GM18873 (cell line): Measurements from ENCODE around the gene UCKL1.
"Not testable (repeated sequence)": the region's sequence is repeated elsewhere in the genome, so short reads cannot be mapped to it uniquely, and the experiment has no call there.

Source experiments
- ATAC-seq: cut with Tn5 transposase; IDR thresholded peaks from one replicate; pipeline ENCODE4 v1.9.1; 2021; ENCODE audit warnings: mild to moderate bottlenecking, moderate library complexity, moderate number of reproducible peaks; ENCODE audit not compliant: unreplicated experiment, low FRiP score

UCKL1 gene

GRCh38 chr20:63929071-63929470 lies 27.1 kb downstream of the UCKL1 start:
- no peak for ATAC-seq

DNA sequence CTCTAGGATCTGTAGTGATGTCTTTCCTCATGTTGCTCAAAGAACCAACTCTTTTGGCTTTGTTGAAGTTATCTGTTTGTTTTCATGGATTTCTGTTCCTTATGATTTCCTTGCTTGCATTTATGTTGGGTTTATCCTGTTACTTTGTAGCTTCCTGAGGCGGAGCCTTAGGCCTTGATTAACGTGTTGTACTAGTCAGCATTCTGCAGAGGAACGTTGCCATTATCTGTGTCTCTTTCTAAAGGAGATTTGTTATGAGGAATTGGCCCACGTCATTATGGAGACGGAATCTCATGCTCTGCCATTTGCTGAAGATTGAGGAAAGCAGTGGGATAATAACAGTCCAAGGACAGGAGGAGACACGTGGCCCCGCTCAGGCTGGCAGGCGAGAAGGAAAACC lies 29.9 kb downstream of the UCKL1 start:
- ATAC-seq = no peak

DNA sequence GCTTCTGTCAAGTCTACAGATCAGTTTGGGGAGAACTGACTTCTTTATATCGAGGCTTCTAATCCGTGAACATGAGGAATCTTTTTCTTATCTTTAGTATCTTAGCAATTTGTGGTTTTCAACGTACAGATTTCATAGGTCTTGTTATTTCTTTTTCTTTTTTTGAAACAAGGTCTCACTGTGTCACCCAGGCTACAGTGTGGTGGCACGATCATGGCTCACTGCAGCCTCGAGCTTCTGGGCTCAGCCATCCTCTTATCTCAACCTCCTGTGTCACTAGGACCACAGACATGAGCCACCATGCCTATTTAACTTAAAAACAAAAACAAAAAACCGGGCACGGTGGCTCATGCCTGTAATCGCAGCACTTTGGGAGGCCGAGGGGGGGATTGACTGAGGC lies 32.0 kb downstream of the UCKL1 start:
- no peak for ATAC-seq

GRCh38 chr20:63923651-63924050 lies 32.6 kb downstream of the UCKL1 start:
- ATAC-seq = no peak

DNA sequence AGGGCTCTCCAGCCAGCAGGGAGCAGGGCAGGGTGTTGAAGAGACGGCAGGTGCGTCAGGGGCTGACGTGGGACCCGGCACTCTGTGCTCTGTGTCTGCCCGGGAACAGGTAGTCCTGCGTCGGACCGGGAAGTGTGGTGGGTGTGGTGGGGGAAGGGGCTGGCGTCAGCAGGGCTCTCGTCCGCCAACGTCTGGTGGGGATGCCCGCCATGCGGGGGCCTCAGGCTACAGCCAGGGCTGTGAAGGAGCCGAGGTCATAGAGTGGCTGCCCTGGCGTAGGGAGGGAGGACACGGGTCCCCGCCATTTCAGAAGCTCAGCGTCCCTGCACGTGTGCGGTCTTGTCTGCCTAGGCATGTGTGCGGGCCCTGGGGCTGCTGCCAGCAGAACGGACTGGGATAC lies 36.0 kb downstream of the UCKL1 start:
- no peak for ATAC-seq

GRCh38 chr20:63919130-63919529 lies 37.1 kb downstream of the UCKL1 start:
- no peak for ATAC-seq

GRCh38 chr20:63917811-63918210 lies 38.4 kb downstream of the UCKL1 start:
- no peak for ATAC-seq

DNA sequence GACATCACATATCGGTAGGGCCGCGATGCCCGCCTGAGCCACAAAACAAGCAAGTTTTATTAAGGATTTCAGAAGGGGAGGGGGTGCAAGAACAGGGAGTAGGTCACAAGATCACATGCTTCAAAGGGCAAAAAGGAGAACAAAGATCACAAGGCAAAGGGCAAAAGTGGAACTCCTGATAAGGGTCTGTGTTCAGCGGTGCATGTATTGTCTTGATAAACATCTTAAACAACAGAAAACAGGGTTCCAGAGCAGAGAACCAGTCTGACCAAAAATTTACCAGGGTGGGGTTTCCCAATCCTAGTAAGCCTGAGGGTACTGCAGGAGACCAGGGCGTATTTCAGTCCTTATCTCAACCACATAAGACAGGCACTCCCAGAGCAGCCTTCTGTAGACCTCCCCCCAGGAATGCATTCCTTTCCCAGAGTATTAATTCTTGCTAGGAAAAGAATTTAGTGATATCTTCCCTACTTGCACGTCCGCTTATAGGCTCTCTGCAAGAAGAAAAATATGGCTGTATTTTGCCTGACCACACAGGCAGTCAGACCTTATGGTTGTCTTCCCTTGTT lies 39.8 kb downstream of the UCKL1 start:
- ATAC-seq = not testable (repeated sequence)

DNA sequence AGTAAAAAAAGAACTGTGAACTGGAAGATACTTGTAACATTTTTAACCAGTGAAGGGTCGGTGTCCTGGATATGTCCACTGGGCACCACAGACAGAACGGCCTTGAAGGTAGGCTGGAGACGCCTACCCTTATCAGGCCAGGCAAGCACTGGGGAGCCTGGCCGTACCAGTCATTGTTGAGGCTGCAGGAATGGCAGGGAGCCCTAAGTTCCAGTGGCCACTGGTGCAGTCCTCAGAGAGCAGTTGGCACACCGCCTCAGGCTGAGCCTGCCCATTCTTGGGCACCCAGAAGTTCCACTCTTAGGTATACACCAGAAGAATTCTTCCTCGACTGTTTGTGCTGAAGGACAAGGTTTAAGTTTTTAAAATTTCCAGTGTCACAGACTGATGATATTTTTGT lies 40.7 kb downstream of the UCKL1 start:
- no peak for ATAC-seq

DNA sequence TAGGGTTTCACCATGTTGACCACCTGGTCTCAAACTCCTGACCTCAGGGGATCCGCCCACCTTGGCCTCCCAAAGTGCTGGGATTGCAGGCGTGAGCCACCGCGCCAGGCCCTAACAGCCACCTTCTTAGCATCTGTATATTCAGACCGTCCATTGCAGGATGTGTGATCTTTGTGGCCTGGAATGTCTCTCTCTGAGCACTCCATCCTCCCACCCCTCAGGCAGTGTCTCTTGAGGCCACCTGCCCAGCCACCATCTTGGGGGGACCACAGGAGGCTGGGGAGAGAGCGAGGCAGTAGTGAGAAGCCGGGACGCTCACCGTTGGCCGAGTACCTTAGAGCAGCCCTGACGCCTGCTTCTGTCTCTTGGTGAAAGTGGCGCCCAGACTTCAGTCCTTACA lies 42.4 kb downstream of the UCKL1 start:
- ATAC-seq = no peak

DNA sequence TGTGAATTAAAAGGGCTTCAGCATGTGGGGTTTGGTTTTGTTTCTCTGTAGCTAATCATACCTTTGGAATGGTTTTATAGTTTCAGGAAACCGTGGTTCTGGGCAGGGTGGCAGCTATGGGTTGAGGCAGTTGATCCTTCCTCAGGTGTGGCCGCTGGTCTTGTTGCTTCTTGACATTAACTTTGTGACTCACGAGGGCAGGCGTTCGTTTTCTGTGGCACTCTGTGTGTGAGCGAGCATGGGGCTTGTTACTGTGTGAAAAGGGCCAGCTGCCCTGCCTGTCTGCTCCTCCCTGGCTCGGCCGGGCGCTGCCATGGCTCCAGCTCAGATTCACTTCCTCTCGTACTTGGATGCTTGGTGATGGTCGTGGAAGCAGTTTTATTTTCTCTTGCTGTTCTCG lies 45.0 kb downstream of the UCKL1 start:
- no peak for ATAC-seq

DNA sequence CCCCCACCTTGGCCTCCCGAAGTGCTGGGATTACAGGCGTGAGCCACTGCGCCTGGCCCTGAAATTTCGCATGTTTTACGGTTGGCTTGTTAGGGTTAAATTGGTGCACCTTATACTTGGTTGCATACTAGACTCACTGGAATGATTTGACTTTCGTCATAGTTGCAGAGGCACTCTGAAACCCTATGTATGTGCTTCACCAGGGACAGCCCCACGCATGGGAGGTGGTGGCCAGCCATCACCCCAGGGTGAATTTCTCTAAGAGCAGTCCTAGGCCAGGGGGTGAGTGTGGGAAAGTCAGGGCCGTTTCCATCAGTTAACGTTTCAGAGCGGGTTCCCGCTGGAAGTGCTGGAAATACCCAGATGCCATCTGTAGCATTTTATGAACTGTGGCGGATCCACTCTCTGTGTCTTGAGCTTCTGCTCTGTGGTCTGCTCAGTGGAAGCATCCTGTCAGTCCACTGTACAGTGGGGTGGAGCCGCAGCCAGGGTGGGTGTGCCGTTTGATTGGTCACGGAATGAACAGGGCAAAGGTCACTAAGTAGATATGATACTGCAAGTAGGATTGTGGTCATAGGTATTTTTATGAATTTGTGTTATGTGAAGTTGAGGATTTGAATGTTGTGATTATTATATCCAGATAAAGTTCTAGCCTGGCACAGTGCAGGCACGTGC lies 48.1 kb downstream of the UCKL1 start:
- no peak for ATAC-seq

DNA sequence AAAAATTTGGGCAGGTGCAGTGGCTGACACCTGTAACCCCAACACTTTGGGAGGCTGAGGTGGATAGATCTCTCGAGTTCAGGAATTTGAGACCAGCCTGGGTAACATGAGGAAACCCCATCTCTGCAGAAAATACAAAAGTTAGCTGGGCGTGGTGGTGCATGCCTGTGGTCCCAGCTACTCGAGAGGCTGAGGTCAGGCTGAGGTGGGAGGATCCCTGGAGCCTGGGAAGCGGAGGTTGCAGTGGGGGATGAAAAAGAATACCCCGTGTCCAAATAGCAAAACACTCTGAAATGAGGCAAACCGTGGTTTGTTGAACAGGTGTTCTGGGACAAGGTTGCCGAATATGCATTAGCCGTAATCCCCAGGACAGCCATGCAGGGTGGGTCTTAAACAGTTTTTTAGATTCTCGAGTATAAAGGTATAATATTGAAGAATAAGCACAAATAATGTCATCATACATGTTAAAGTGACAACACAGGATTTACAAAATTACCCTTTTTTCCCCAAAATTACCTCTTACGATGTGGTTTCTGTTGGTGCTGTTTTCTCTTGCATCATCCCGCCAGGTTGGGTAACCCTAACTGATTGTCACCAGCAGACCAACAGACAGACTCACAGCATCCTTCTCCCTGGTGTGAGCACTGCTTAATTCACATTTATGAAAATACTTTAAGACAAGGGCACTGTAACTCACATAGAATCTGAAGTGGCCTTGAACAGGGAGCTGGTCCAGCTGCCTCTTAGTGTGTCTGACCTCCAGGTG lies 52.2 kb downstream of the UCKL1 start:
- no peak for ATAC-seq

GRCh38 chr20:63900413-63900812 lies 55.8 kb downstream of the UCKL1 start:
- ATAC-seq = no peak

GRCh38 chr20:63898882-63899558 lies 57.2 kb downstream of the UCKL1 start:
- ATAC-seq = no peak

- no peak for ATAC-seq
Measured at GRCh38 chr20:63897978-63898561, 58.1 kb downstream of the UCKL1 start.

DNA sequence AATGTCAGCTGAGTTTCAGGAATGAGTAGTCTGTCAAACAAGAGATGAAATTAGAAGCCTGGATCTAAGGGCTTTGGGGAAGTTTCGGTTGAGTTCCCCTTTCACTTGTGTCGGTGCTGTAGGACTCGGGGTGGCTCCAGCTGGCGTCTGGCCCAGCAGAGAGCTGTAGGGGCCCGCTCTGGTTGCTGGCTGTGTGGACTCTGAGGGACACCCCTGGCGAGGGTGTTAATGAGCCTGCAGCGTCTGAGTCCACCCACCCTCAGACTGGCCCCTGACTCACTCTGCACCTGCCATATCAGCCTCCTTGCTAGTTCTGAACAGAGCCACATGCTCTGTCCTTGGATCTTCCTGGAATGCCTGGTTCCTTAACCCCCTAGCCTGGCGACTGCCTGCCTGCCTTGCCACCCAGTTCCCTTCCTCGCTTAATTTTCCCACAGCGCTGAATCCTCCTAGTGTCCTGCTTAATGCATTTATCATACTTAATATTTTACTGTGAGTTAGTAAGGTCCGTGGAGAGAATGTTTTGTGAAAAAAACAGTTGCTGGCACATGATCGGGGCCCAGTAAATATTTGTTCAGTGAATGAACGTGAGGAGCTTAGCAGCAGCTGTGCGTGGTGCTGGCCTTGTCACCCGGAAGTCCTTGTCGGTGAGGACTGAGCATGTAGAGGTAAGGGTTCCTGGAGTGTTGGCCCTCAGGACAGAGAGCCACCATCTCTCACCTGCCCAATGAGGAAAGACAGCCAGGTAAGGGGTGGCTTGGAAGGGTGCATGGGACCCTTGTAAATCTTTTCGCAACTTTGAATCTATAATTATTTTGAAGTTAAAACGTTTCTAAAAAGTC lies 59.7 kb downstream of the UCKL1 start:
- ATAC-seq = no peak

DNA sequence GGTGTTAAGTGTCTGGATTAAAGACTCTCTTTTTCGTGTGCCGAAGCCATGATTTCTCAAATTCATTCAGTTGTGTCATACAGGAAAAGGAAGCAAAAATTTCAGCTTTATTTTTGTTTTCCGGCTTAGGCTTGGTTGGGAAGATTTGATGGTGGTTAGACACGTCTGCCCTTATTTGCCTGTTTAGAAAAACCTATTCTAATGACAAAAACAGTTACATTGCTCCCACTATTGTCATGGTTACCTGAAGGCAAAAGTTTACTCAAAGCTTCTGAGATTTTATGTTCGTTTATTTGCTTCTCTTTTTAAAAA lies 60.3 kb downstream of the UCKL1 start:
- ATAC-seq = no peak

- no peak for ATAC-seq
Measured at GRCh38 chr20:63895202-63895951, 60.8 kb downstream of the UCKL1 start.
